WI38 (cell line): ENCODE results near the gene RNF149.

Source experiments
- H3K4me3 ChIP-seq: 2 replicates; pipeline ENCODE4 v1.5.1; 2011; ENCODE audit warnings: low read depth, mild to moderate bottlenecking, control low read depth, low read length
- TF ChIP-seq, protein P1 (sequence below): IDR thresholded peaks from 2 replicates; pipeline ENCODE4 v1.5.1; 2012; ENCODE audit warnings: low read depth, mild to moderate bottlenecking, control low read depth, low read length

RNF149 gene

GRCh38 chr2:101286684-101287083 lies 21.8 kb downstream of the RNF149 start:
- no peak overlapping the region for H3K4me3 ChIP-seq
- TF ChIP-seq, protein P1, sequence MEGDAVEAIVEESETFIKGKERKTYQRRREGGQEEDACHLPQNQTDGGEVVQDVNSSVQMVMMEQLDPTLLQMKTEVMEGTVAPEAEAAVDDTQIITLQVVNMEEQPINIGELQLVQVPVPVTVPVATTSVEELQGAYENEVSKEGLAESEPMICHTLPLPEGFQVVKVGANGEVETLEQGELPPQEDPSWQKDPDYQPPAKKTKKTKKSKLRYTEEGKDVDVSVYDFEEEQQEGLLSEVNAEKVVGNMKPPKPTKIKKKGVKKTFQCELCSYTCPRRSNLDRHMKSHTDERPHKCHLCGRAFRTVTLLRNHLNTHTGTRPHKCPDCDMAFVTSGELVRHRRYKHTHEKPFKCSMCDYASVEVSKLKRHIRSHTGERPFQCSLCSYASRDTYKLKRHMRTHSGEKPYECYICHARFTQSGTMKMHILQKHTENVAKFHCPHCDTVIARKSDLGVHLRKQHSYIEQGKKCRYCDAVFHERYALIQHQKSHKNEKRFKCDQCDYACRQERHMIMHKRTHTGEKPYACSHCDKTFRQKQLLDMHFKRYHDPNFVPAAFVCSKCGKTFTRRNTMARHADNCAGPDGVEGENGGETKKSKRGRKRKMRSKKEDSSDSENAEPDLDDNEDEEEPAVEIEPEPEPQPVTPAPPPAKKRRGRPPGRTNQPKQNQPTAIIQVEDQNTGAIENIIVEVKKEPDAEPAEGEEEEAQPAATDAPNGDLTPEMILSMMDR = no peak

GRCh38 chr2:101282980-101283379 lies 25.5 kb downstream of the RNF149 start:
- TF ChIP-seq, protein P1 = no peak
- no peak overlapping the region for H3K4me3 ChIP-seq

- TF ChIP-seq, protein P1 = no peak
- no peak overlapping the region for H3K4me3 ChIP-seq
These were observed 27.0 kb downstream of the RNF149 start for GRCh38 chr2:101281482-101281881.

GRCh38 chr2:101278925-101279324 lies 29.6 kb downstream of the RNF149 start:
- no peak overlapping the region for H3K4me3 ChIP-seq
- TF ChIP-seq, protein P1 = no peak

DNA sequence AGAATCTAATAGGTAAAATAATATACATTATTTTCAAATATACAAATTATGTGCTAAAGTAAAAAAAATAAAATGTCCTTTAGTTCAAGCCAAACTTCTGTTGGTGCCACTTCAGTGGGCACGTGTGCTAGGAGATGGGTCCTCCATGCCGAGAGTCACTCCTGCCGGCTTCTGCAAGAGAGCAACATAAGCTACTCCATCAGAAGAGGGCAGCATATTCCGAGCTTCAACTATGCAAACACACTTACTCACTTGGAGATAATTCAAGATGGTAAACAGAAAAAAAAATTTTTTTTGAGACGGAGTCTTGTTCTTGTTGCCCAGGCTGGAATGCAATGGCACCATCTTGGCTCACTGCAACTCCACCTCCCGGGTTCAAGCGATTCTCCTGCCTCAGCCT lies 31.4 kb downstream of the RNF149 start:
- TF ChIP-seq, protein P1 = no peak

DNA sequence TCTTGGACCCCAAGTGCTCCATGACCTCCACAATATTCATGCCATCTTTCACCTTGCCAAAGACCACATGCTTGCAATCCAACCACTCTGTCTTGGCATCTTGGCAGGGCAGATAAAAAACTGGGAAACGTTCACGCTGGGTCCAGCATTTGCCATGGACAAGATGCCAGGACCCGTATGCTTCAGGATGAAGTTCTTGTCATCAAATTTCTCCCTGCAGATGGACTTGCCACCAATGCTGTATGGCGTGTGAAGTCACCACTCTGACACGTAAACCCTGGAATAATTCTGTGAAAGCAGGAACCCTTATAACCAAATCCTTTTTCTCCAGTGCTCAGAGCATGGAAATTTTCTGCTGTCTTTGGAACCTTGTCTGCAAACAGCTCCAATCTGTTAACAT lies 34.4 kb downstream of the RNF149 start:
- no peak overlapping the region for H3K4me3 ChIP-seq
- TF ChIP-seq, protein P1 = no peak

More for the DNA sequence above, 31.4 kb downstream of the RNF149 start:
- no peak overlapping the region for H3K4me3 ChIP-seq

GRCh38 chr2:101273056-101273455 lies 35.4 kb downstream of the RNF149 start:
- TF ChIP-seq, protein P1 = no peak
- no peak overlapping the region for H3K4me3 ChIP-seq
